Measurements from ENCODE around the gene PLA2G4B. TPM values are rescaled to one million over a fixed set of nuclear protein-coding genes. Genes with fewer than 3 reads are reported as not detected.

The PLA2G4B gene
- total and polyA plus RNA-seq, 3 donors from 2014 or later = 7.4 to 16.6 (median 16.4) TPM

GRCh38 chr15:41891226-41891625, 52.6 kb downstream of the PLA2G4B start:
- Histone ChIP-seq H3K36me3 (ENCODE audit: low read depth, missing control alignments) (no peaks in the 10 kb centered on the region), H3K9me3 (no peaks in the 10 kb centered on the region), H3K27ac (no peak overlapping the region), H3K27me3 (no peaks in the 10 kb centered on the region), H3K4me1 (peaks cover 12% of the 10 kb centered on the region), H3K4me3 (no peak overlapping the region)
- no peak for DNase-seq
- 93 to 96% methylated on average over 6 of the region's 6 CpGs for WGBS, 2 donors
- TF ChIP-seq POLR2A (IDR thresholded peaks at IDR 0.05) (no peak), CTCF (IDR thresholded peaks at IDR 0.05) (no peak)
- intact Hi-C loops (cut with DNase I; ENCODE audit: low total_unique reads) = no loop called here

DNA sequence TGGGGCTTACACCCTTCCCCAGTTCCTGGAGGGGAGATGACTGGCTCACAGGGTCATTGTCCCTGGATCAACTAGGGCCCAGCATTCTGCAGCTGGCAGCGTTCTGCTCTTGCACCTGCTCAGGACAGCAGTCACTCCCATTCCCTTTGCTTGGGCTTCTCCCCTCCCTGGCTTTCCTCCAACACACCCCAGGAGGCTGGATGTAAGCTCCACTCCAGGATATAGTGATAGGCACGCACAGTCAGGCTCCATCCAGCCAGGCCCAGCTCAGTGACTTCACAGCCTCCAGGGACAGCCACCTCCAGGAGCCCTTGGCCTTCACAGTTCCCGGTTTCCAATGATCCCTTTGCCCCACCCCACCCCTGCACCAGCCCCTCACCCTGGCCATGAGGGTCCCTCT, 53.3 kb downstream of the PLA2G4B start:
- Histone ChIP-seq H3K4me3 (no peak overlapping the region), H3K27me3 (no peaks in the 10 kb centered on the region), H3K4me1 (peaks cover 12% of the 10 kb centered on the region), H3K27ac (no peak overlapping the region), H3K36me3 (ENCODE audit: low read depth, missing control alignments) (no peaks in the 10 kb centered on the region), H3K9me3 (no peaks in the 10 kb centered on the region)
- TF ChIP-seq CTCF (IDR thresholded peaks at IDR 0.05) (no peak), POLR2A (IDR thresholded peaks at IDR 0.05) (no peak)
- 86% methylated on average over 2 to 3 of the region's 3 CpGs for WGBS, 2 donors
- intact Hi-C loops (cut with DNase I; ENCODE audit: low total_unique reads) = no loop called here
- no peak for DNase-seq

GRCh38 chr15:41892621-41893421, 54.2 kb downstream of the PLA2G4B start:
- peaks cover 12% of the 10 kb centered on the region for H3K4me1 ChIP-seq
- no peak overlapping the region for H3K4me3 ChIP-seq
- TF ChIP-seq POLR2A (IDR thresholded peaks at IDR 0.05) (no peak), CTCF (IDR thresholded peaks at IDR 0.05) (no peak)
- H3K27me3 ChIP-seq = no peaks in the 10 kb centered on the region
- H3K27ac ChIP-seq = no peak overlapping the region
- 69 to 81% methylated on average over 2 to 22 of the region's 22 CpGs for WGBS, 2 donors
- intact Hi-C loops (cut with DNase I; ENCODE audit: low total_unique reads) = no loop called here
- DNase-seq = peak; percentile 56
- no peaks in the 10 kb centered on the region for H3K36me3 ChIP-seq (ENCODE audit: low read depth, missing control alignments)
- no peaks in the 10 kb centered on the region for H3K9me3 ChIP-seq

- Histone ChIP-seq H3K9me3 (no peaks in the 10 kb centered on the region), H3K4me1 (peaks cover 12% of the 10 kb centered on the region), H3K36me3 (ENCODE audit: low read depth, missing control alignments) (no peaks in the 10 kb centered on the region), H3K27me3 (no peaks in the 10 kb centered on the region), H3K4me3 (no peak within 1 kb of the TSS), H3K27ac (peak within 1 kb of the TSS in 1 of 2 donors; percentile 36)
- 79 to 85% methylated on average over 12 to 15 of the region's 15 CpGs for WGBS, 2 donors
- no peak for DNase-seq
- TF ChIP-seq POLR2A (IDR thresholded peaks at IDR 0.05) (no peak), CTCF (IDR thresholded peaks at IDR 0.05) (no peak)
- intact Hi-C loops (cut with DNase I; ENCODE audit: low total_unique reads) = no loop called here
These were observed 55.0 kb downstream of the PLA2G4B start, which contains the start of gene SPTBN5 for GRCh38 chr15:41893422-41894250. SPTBN5 (minus strand) TSS chr15:41894053; CDS start chr15:41893497, 556 bp downstream.

Data from testis (tissue), 3 donors.